Fibroblast of peridontal ligament (primary cell): ENCODE measurements around the gene PAQR4.

Experiments used
- DNase-seq: peaks from one replicate; pipeline ENCODE4 v3.0.0-alpha.2; 2010; ENCODE audit errors: extremely low read depth

Gene PAQR4

GRCh38 chr16:3021449-3022207, 52.5 kb downstream of the PAQR4 start:
- DNase-seq, result peak; percentile 88

DNA sequence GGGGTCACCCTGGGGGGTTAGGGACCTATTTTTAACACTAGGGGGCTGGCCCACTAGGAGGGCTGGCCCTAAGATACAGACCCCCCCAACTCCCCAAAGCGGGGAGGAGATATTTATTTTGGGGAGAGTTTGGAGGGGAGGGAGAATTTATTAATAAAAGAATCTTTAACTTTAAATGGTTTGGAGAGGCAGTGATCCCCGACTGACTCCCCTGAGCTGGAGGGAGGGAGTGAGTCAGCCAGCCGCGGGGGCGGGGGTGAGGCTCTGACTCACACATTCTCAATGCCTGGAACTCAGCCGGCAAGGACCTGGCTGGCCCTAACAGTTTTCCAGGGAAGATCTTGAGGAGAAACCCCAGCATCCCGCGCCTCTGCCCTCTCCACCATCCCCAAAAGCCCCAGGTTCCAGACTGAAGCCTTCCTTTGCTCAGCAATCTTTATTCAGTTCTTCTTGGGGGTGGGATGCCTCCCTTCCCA, 53.1 kb downstream of the PAQR4 start:
- peak; percentile 93 for DNase-seq

DNA sequence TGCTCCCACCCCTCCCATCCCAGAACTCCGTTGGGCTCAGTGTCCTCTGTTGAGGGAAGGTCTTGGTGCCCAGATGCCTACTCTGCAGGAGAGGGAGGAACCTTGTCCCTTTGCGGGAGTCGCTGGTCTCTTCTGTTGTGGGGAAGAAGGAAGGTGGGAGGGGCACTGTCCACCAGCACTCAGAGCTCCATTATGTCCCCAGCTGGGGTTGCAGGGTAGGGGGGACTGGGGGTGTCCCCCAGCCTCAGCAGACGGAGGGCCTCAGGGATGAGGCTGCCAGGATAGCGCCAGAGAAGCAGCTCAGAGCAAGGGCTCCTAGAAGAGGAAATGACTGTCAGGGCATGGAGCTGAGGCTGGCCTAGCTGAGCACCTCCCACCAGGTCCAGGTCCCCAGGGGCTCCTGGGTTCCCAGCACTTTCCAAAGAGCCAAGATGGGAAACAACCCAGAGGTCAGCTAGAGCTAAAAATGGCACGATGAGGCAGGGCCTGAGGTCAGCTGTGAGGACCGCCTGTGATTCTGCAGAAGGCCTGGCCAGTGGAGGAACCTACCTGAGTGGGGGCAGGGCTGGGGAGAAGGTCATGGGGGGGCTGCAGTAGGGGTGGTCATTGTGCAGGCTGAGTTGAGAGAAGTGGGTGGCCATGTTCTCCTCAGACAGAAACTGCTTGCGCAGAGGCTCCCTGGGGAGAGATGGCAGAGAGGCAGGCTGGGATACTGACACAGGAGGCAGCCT, 53.7 kb downstream of the PAQR4 start:
- peak; percentile 46 for DNase-seq
